Fibroblast of upper back skin (primary cell): ENCODE data around the gene MAN1C1.
"Not testable (repeated sequence)": the region's sequence is repeated elsewhere in the genome, so short reads cannot be mapped to it uniquely, and the experiment has no call there.

Source experiments
- DNase-seq: peaks from one replicate; pipeline ENCODE4 v3.0.0-alpha.2; 2013

Gene MAN1C1

GRCh38 chr1:25636141-25636540, 19.6 kb downstream of the MAN1C1 start:
- DNase-seq: not testable (repeated sequence)

- no peak for DNase-seq
These were observed 24.2 kb downstream of the MAN1C1 start for GRCh38 chr1:25640646-25641328.

GRCh38 chr1:25641329-25641725, 24.7 kb downstream of the MAN1C1 start:
- DNase-seq: no peak

- DNase-seq: peak; percentile 80
These were observed 25.5 kb downstream of the MAN1C1 start for GRCh38 chr1:25641931-25642573.

- peak; percentile 72 for DNase-seq
These were observed 26.1 kb downstream of the MAN1C1 start for GRCh38 chr1:25642574-25643108.

- no peak for DNase-seq
These were observed 27.3 kb downstream of the MAN1C1 start for GRCh38 chr1:25643929-25644328.

- DNase-seq: no peak
These were observed 28.4 kb downstream of the MAN1C1 start for GRCh38 chr1:25644962-25645361.

- no peak for DNase-seq
These were observed 29.2 kb downstream of the MAN1C1 start for GRCh38 chr1:25645637-25646400.

- no peak for DNase-seq
These were observed 30.5 kb downstream of the MAN1C1 start for GRCh38 chr1:25647106-25647505.

GRCh38 chr1:25647863-25648262, 31.3 kb downstream of the MAN1C1 start:
- no peak for DNase-seq

GRCh38 chr1:25648681-25649440, 32.3 kb downstream of the MAN1C1 start:
- DNase-seq: no peak

GRCh38 chr1:25649505-25650288, 33.1 kb downstream of the MAN1C1 start:
- no peak for DNase-seq

- DNase-seq: no peak
These were observed 33.6 kb downstream of the MAN1C1 start for GRCh38 chr1:25650289-25650576.

- no peak for DNase-seq
These were observed 34.5 kb downstream of the MAN1C1 start for GRCh38 chr1:25651036-25651640.

- DNase-seq: no peak
These were observed 35.5 kb downstream of the MAN1C1 start for GRCh38 chr1:25651824-25652741.

- no peak for DNase-seq
These were observed 37.0 kb downstream of the MAN1C1 start for GRCh38 chr1:25653558-25653957.

- no peak for DNase-seq
These were observed 37.6 kb downstream of the MAN1C1 start for GRCh38 chr1:25654109-25654660.

GRCh38 chr1:25657121-25657882, 40.7 kb downstream of the MAN1C1 start:
- DNase-seq: no peak
